Smooth muscle cell (in vitro differentiated cells): Measurements from ENCODE around the gene TMC3. TPM values are rescaled to one million over a fixed set of nuclear protein-coding genes. Genes with fewer than 3 reads are reported as not detected.

Experiments
- DNase-seq: peaks from one replicate; lab custom pipeline; 2025; ENCODE audit not compliant: unreplicated experiment; lab: John Stamatoyannopoulos, UW
- H2AFZ ChIP-seq: fragments of 200-600 bp; sonication (generic); 2 replicates; pipeline ENCODE4 v1.6.0; 2016; ENCODE audit warnings: antibody characterized with exemption, low read depth, mild to moderate bottlenecking
- H3F3A ChIP-seq: fragments of 200-600 bp; sonication (generic); 2 replicates; pipeline ENCODE4 v1.6.0; 2017; ENCODE audit warnings: antibody characterized with exemption, low read depth
- H3K27ac ChIP-seq: fragments of 200-600 bp; sonication (generic); 2 replicates; pipeline ENCODE4 v1.5.1; 2016; ENCODE audit warnings: low read depth, mild to moderate bottlenecking
- H3K27me3 ChIP-seq: fragments of 200-600 bp; sonication (generic); 2 replicates; pipeline ENCODE4 v1.6.1; 2016; ENCODE audit warnings: low read depth, mild to moderate bottlenecking
- H3K36me3 ChIP-seq: fragments of 200-600 bp; sonication (generic); 2 replicates; pipeline ENCODE4 v1.5.1; 2016; ENCODE audit warnings: low read depth
- H3K4me1 ChIP-seq: fragments of 200-600 bp; sonication (generic); 2 replicates; pipeline ENCODE4 v1.5.1; 2016; ENCODE audit warnings: low read depth
- H3K4me2 ChIP-seq: fragments of 200-600 bp; sonication (generic); 2 replicates; pipeline ENCODE4 v1.6.0; 2016; ENCODE audit warnings: mild to moderate bottlenecking
- H3K4me3 ChIP-seq: fragments of 200-600 bp; sonication (generic); 2 replicates; pipeline ENCODE4 v1.5.1; 2016; ENCODE audit warnings: mild to moderate bottlenecking
- H3K79me2 ChIP-seq: fragments of 200-600 bp; sonication (generic); 2 replicates; pipeline ENCODE4 v1.6.0; 2016; ENCODE audit warnings: low read depth, mild to moderate bottlenecking
- H3K9ac ChIP-seq: fragments of 200-600 bp; sonication (generic); 2 replicates; pipeline ENCODE4 v1.6.0; 2016; ENCODE audit warnings: low read depth
- H3K9me3 ChIP-seq: fragments of 200-600 bp; sonication (generic); replicated peaks from 2 replicates; pipeline ENCODE4 v1.5.1; 2016; ENCODE audit warnings: low read depth
- H4K20me1 ChIP-seq: fragments of 200-600 bp; sonication (generic); 2 replicates; pipeline ENCODE4 v1.6.0; 2016; ENCODE audit warnings: low read depth
- CTCF ChIP-seq: fragments of 200-600 bp; sonication (generic); IDR thresholded peaks from 2 replicates; pipeline ENCODE4 v1.5.1; 2017; ENCODE audit warnings: borderline replicate concordance, mild to moderate bottlenecking, antibody characterized with exemption; ENCODE audit not compliant: insufficient read depth, poor library complexity, severe bottlenecking
- WGBS: methylation state at CpG from one replicate; pipeline ENCODE4 v1.1.7; 2016; ENCODE audit warnings: low lambda C conversion rate; 5-methylcytosine and 5-hydroxymethylcytosine counted together
- polyA plus RNA-seq: library from polyadenylated mRNA; unstranded; fragments of >200 nt; fragmentation: Nextera tagmentation; extraction: Ambion mirVana; gene quantifications from 2 replicates; pipeline ENCODE4 v1.2.1, GENCODE V29; 2016
- total RNA-seq: library from RNA; depleted of rRNA; stranded (reverse); fragments of >200 nt; gene quantifications from 2 replicates; pipeline ENCODE4 v1.2.3, GENCODE V29; 2014

TMC3 gene
- total and polyA plus RNA-seq, 2 experiments from 2014 or later, result not detected

GRCh38 chr15:81292523-81293001 is 81.5 kb downstream of the TMC3 start:
- 91% methylated on average over 12 of the region's 12 CpGs for WGBS

GRCh38 chr15:81291916-81292522 is 82.0 kb downstream of the TMC3 start:
- no peak overlapping the region for H3K27ac ChIP-seq
- H3K4me1 ChIP-seq, result no peaks in the 10 kb centered on the region
- TF ChIP-seq CTCF, result no peak
- H3K9ac ChIP-seq, result no peak overlapping the region
- H3K9me3 ChIP-seq, result no peaks in the 10 kb centered on the region
- H3K79me2 ChIP-seq, result no peaks in the 10 kb centered on the region
- no peaks in the 10 kb centered on the region for H4K20me1 ChIP-seq
- DNase-seq, result no peak
- H3K27me3 ChIP-seq, result no peaks in the 10 kb centered on the region
- WGBS, result 71% methylated on average over 5 of the region's 5 CpGs
- H3K4me2 ChIP-seq, result no peak overlapping the region
- H3K36me3 ChIP-seq, result no peaks in the 10 kb centered on the region
- H3F3A ChIP-seq, result no peaks in the 10 kb centered on the region
- no peak overlapping the region for H3K4me3 ChIP-seq
- no peak overlapping the region for H2AFZ ChIP-seq

More at GRCh38 chr15:81292523-81293001, 81.5 kb downstream of the TMC3 start:
- no peak overlapping the region for H3K4me3 ChIP-seq
- no peak for DNase-seq
- H3K4me1 ChIP-seq, result no peaks in the 10 kb centered on the region
- no peak overlapping the region for H2AFZ ChIP-seq
- H3K9ac ChIP-seq, result no peak overlapping the region
- TF ChIP-seq CTCF, result no peak
- no peaks in the 10 kb centered on the region for H3K9me3 ChIP-seq
- no peak overlapping the region for H3K4me2 ChIP-seq
- H3K36me3 ChIP-seq, result no peaks in the 10 kb centered on the region
- no peaks in the 10 kb centered on the region for H4K20me1 ChIP-seq
- no peaks in the 10 kb centered on the region for H3F3A ChIP-seq
- no peaks in the 10 kb centered on the region for H3K79me2 ChIP-seq
- H3K27ac ChIP-seq, result no peak overlapping the region
- H3K27me3 ChIP-seq, result no peaks in the 10 kb centered on the region

DNA sequence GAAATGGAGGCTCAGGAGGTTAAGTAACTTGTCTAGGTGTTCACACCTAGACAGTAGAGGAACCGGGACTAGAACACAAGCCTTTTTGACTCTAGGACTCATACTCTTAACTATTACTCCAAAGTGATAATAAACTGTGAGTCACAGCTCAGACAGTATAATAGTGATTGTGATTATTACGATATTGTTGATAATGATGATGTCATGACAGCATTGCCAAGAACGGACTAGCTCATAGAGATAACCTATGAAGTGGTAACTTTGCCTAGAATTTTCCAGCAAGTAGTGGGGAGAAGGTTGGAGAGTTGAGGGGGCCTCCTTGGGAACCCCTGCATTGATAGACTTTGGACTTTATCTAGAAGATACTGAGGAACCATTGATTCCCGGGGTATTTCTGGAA is 84.1 kb downstream of the TMC3 start:
- Histone ChIP-seq H3K9me3 (no peaks in the 10 kb centered on the region), H3K9ac (no peak overlapping the region), H3K36me3 (no peaks in the 10 kb centered on the region), H3F3A (no peaks in the 10 kb centered on the region), H2AFZ (no peak overlapping the region), H3K27ac (no peak overlapping the region), H4K20me1 (no peaks in the 10 kb centered on the region), H3K4me2 (no peak overlapping the region), H3K4me3 (no peak overlapping the region), H3K27me3 (no peaks in the 10 kb centered on the region), H3K79me2 (no peaks in the 10 kb centered on the region), H3K4me1 (no peaks in the 10 kb centered on the region)
- no peak for DNase-seq
- no peak for TF ChIP-seq CTCF
- WGBS, result 96% methylated on average over 4 of the region's 4 CpGs

DNA sequence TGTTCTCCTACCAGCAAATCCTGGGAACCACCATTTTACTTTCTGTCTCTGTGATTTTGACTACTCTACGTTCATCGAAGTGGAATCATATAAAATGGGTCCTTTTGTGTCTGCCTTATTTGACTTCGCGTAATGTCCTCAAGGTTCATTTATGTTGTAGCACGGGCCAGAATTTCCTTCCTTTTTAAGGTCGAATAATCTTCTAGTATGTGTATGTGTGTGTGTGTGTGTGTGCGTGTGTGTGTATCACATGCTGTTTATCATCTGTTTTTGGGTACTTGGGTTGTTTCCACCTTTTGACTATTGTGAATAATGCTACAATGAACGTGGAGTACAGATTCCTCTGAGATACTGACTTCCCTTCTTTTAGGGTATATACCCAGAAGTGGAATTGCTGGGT is 85.4 kb downstream of the TMC3 start:
- Histone ChIP-seq H3K27ac (no peak overlapping the region), H3K9ac (no peak overlapping the region), H4K20me1 (no peaks in the 10 kb centered on the region), H3K9me3 (no peaks in the 10 kb centered on the region), H3K4me1 (no peaks in the 10 kb centered on the region), H3K27me3 (no peaks in the 10 kb centered on the region), H3K4me2 (no peak overlapping the region), H2AFZ (no peak overlapping the region), H3K36me3 (no peaks in the 10 kb centered on the region), H3F3A (no peaks in the 10 kb centered on the region), H3K4me3 (no peak overlapping the region), H3K79me2 (no peaks in the 10 kb centered on the region)
- 94% methylated on average over 8 of the region's 8 CpGs for WGBS
- no peak for TF ChIP-seq CTCF
- DNase-seq, result no peak
